GM23338 (cell line): Measurements from ENCODE around the gene DDX4. TPM values are rescaled to one million over a fixed set of nuclear protein-coding genes. Genes with fewer than 3 reads are reported as not detected.

ENCODE experiments used
- ATAC-seq: fragments of 200-7000 bp; cut with Tn5 transposase; 3 replicates; pipeline ENCODE4 v1.9.1; 2020
- DNase-seq: peaks from one replicate; pipeline ENCODE4 v3.0.0-alpha.2; 2015; ENCODE audit warnings: low spot score
- H2AFZ ChIP-seq: fragments of 200-600 bp; sonication (generic); 2 replicates; pipeline ENCODE4 v1.8.0; 2016; ENCODE audit warnings: antibody characterized with exemption, mild to moderate bottlenecking, moderate library complexity
- H3F3A ChIP-seq: fragments of 200-600 bp; sonication (generic); replicated peaks from 2 replicates; pipeline ENCODE4 v1.8.0; 2017; ENCODE audit warnings: antibody characterized with exemption, mixed run types, low read depth
- H3K27ac ChIP-seq: fragments of 200-600 bp; sonication (generic); 2 replicates; pipeline ENCODE4 v1.6.1; 2016; ENCODE audit warnings: low read depth
- H3K27me3 ChIP-seq: fragments of 200-600 bp; sonication (generic); 2 replicates; pipeline ENCODE4 v1.8.0; 2016; ENCODE audit warnings: mild to moderate bottlenecking, mixed run types, moderate library complexity; ENCODE audit not compliant: insufficient read depth
- H3K36me3 ChIP-seq: fragments of 200-600 bp; sonication (generic); 2 replicates; pipeline ENCODE4 v1.8.0; 2016; ENCODE audit warnings: mild to moderate bottlenecking; ENCODE audit not compliant: insufficient read depth
- H3K4me1 ChIP-seq: fragments of 200-600 bp; sonication (generic); 2 replicates; pipeline ENCODE4 v1.8.0; 2016; ENCODE audit warnings: mild to moderate bottlenecking, moderate library complexity; ENCODE audit not compliant: insufficient read depth
- H3K4me2 ChIP-seq: fragments of 200-600 bp; sonication (generic); 2 replicates; pipeline ENCODE4 v1.7.1; 2017; ENCODE audit warnings: mixed run types
- H3K4me3 ChIP-seq: fragments of 200-600 bp; sonication (generic); 2 replicates; pipeline ENCODE4 v1.6.1; 2016; ENCODE audit warnings: mixed run types
- H3K79me2 ChIP-seq: fragments of 200-600 bp; sonication (generic); replicated peaks from 2 replicates; pipeline ENCODE4 v1.8.0; 2017; ENCODE audit warnings: mild to moderate bottlenecking; ENCODE audit not compliant: insufficient read depth
- H3K9me2 ChIP-seq: fragments of 200-600 bp; sonication (generic); 2 replicates; pipeline ENCODE4 v1.8.0; 2017; ENCODE audit not compliant: insufficient read depth
- H4K20me1 ChIP-seq: fragments of 200-600 bp; sonication (generic); replicated peaks from 2 replicates; pipeline ENCODE4 v1.8.0; 2017; ENCODE audit warnings: mild to moderate bottlenecking; ENCODE audit not compliant: insufficient read depth
- H3K27ac Mint-ChIP-seq: 2 replicates; pipeline ENCODE4 v1.8.0; 2020; ENCODE audit warnings: inconsistent platforms, mild to moderate bottlenecking, moderate library complexity, mixed read lengths
- H3K27me3 Mint-ChIP-seq: 3 replicates; pipeline ENCODE4 v1.8.0; 2022; ENCODE audit warnings: low read depth, mild to moderate bottlenecking, moderate library complexity, mixed read lengths, inconsistent platforms; ENCODE audit not compliant: insufficient read depth, poor library complexity
- H3K36me3 Mint-ChIP-seq: 3 replicates; pipeline ENCODE4 v1.8.0; 2021; ENCODE audit warnings: low read depth, mild to moderate bottlenecking, inconsistent platforms, moderate library complexity, mixed read lengths
- H3K4me1 Mint-ChIP-seq: 3 replicates; pipeline ENCODE4 v1.8.0; 2020; ENCODE audit warnings: mild to moderate bottlenecking, inconsistent platforms, mixed read lengths
- H3K4me3 Mint-ChIP-seq: 3 replicates; pipeline ENCODE4 v1.8.0; 2021; ENCODE audit warnings: moderate library complexity, mild to moderate bottlenecking, inconsistent platforms, mixed read lengths
- H3K9me3 Mint-ChIP-seq: 3 replicates; pipeline ENCODE4 v1.8.0; 2020; ENCODE audit warnings: moderate library complexity, mild to moderate bottlenecking, inconsistent platforms, mixed read lengths
- CREB1 ChIP-seq: fragments of 250-450 bp; sonication (Bioruptor Pico); IDR thresholded peaks from 2 replicates; pipeline ENCODE4 v1.5.0; 2020; ENCODE audit warnings: low read depth, mild to moderate bottlenecking, moderate library complexity
- CTCF ChIP-seq, 2 experiments: fragments of 200-600 bp in 1 of 2; sonication (generic) in 1 of 2; conservative IDR thresholded peaks; 2 replicates each; pipeline versions ENCODE4 v1.5.1 to v1.6.1; 2016 to 2017; ENCODE audit warnings: antibody characterized with exemption in 2 of 2, low read depth in 2 of 2, mild to moderate bottlenecking in 2 of 2, moderate library complexity in 1 of 2
- ETS1 ChIP-seq: IDR thresholded peaks from 2 replicates; pipeline ENCODE4 v1.6.1; 2016; ENCODE audit warnings: antibody characterized with exemption
- EZH2 ChIP-seq: fragments of 200-600 bp; sonication (generic); IDR thresholded peaks from one replicate; pipeline ENCODE4 v1.8.0; 2017; ENCODE audit warnings: antibody characterized with exemption, mild to moderate bottlenecking, low read depth; ENCODE audit not compliant: unreplicated experiment
- EZH2phosphoT487 ChIP-seq: fragments of 200-600 bp; sonication (generic); IDR thresholded peaks from one replicate; pipeline ENCODE4 v1.8.1; 2018; ENCODE audit warnings: antibody characterized with exemption; ENCODE audit not compliant: unreplicated experiment
- JUNB ChIP-seq: IDR thresholded peaks from one replicate; pipeline ENCODE4 v1.6.1; 2016; ENCODE audit warnings: antibody characterized with exemption; ENCODE audit not compliant: unreplicated experiment
- NANOG ChIP-seq: IDR thresholded peaks from 2 replicates; pipeline ENCODE4 v1.6.1; 2016; ENCODE audit warnings: antibody characterized with exemption, borderline replicate concordance
- POLR2AphosphoS5 ChIP-seq: IDR thresholded peaks from 2 replicates; pipeline ENCODE4 v1.6.1; 2016; ENCODE audit warnings: antibody characterized with exemption, low read depth
- REST ChIP-seq: IDR thresholded peaks from one replicate; pipeline ENCODE4 v1.6.1; 2018; ENCODE audit warnings: antibody characterized with exemption; ENCODE audit not compliant: unreplicated experiment
- STAT1 ChIP-seq: IDR thresholded peaks from one replicate; pipeline ENCODE4 v1.6.1; 2016; ENCODE audit warnings: antibody characterized with exemption; ENCODE audit not compliant: unreplicated experiment
- ZNF114 ChIP-seq: fragments of 250-450 bp; sonication (Bioruptor Pico); IDR thresholded peaks from 2 replicates; pipeline ENCODE4 v1.5.0; 2020; ENCODE audit warnings: mild to moderate bottlenecking, moderate library complexity
- ZNF331 ChIP-seq: fragments of 250-450 bp; sonication (Bioruptor Pico); IDR thresholded peaks from 2 replicates; pipeline ENCODE4 v1.5.0; 2020; ENCODE audit warnings: low read depth, mild to moderate bottlenecking, moderate library complexity
- ZNF462 ChIP-seq: fragments of 250-450 bp; sonication (Bioruptor Pico); IDR thresholded peaks from 2 replicates; pipeline ENCODE4 v1.5.0; 2020; ENCODE audit warnings: mild to moderate bottlenecking, moderate library complexity
- polyA plus RNA-seq: library from polyadenylated mRNA; unstranded; fragments of >200 nt; fragmentation: Nextera tagmentation; extraction: Ambion mirVana; gene quantifications from 2 replicates; pipeline ENCODE4 v1.2.1, GENCODE V29; 2016
- total RNA-seq: library from RNA; depleted of rRNA; stranded (reverse); fragments of >200 nt; shearing (Covaris generic); gene quantifications from 2 replicates; pipeline ENCODE4 v1.2.3, GENCODE V29; 2014

DDX4 gene
- total and polyA plus RNA-seq, 2 experiments from 2014 or later: 0.83 TPM; not detected in 1

GRCh38 chr5:55800924-55801323, 63.1 kb downstream of the DDX4 start:
- Histone ChIP-seq H2AFZ (no peak overlapping the region), H3K79me2 (no peaks in the 10 kb centered on the region), H3K4me2 (no peak overlapping the region), H3K4me1 (no peaks in the 10 kb centered on the region), H3K27me3 (no peaks in the 10 kb centered on the region), H3K9me2 (no peaks in the 10 kb centered on the region), H3K27ac (no peak overlapping the region), H4K20me1 (no peaks in the 10 kb centered on the region), H3K4me3 (no peak overlapping the region), H3F3A (no peaks in the 10 kb centered on the region), H3K36me3 (no peaks in the 10 kb centered on the region)
- TF ChIP-seq STAT1 (no peak), ZNF114 (no peak), EZH2 (no peak), CTCF (conservative IDR thresholded peaks at IDR 0.05; ENCODE audit: low read depth in 2 of 2) (no peak), CREB1 (CRISPR knock-in tag) (no peak), NANOG (no peak), ZNF331 (CRISPR knock-in tag) (no peak), EZH2phosphoT487 (no peak), REST (no peak), ETS1 (no peak), JUNB (no peak), ZNF462 (CRISPR knock-in tag) (no peak), POLR2AphosphoS5 (no peak)
- H3K4me3 Mint-ChIP-seq: no peak overlapping the region
- H3K27me3 Mint-ChIP-seq: peaks cover 3% of the 10 kb centered on the region
- no peak for ATAC-seq
- peaks cover 3% of the 10 kb centered on the region; the same call in 1 of the 3 replicates for H3K9me3 Mint-ChIP-seq
- H3K4me1 Mint-ChIP-seq: no peaks in the 10 kb centered on the region
- H3K36me3 Mint-ChIP-seq: no peaks in the 10 kb centered on the region
- no peak overlapping the region for H3K27ac Mint-ChIP-seq
- no peak for DNase-seq
